ENCODE data around the gene HCLS1.

DNA sequence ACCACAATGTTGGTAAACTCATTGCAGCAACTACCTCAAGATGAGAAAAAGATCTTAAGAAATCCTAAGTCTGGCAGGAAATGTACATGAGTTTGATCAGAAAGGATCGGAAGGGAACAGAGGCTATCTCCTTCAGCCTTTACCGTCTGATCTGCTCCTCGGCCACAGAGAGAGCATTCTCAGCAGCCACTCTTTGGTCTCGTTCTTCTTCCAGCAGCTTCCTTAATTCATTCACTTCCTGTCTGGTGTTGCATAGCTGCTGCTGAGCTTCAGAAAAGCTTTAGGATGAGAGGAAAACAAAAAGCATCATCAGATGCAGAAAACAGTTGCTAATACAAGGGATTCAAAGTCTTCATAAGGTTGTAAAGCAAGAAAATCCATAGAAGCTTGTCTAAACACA is 6.6 kb upstream of the HCLS1 start:
- TF ChIP-seq POLR2AphosphoS5 (IDR thresholded peaks at IDR 0.05) (no peak), POLR2A (IDR thresholded peaks at IDR 0.05) (no peak), CTCF (IDR thresholded peaks at IDR 0.05) (no peak), EP300 (IDR thresholded peaks at IDR 0.05) (no peak)
